ENCODE measurements around the gene PIH1D2. TPM values are rescaled to one million over a fixed set of nuclear protein-coding genes. Genes with fewer than 3 reads are reported as not detected.
"Not testable (repeated sequence)": the region's sequence is repeated elsewhere in the genome, so short reads cannot be mapped to it uniquely, and the experiment has no call there.

PIH1D2 gene
- total RNA-seq, 1 donor from 2014 or later, result 2.0 TPM

DNA sequence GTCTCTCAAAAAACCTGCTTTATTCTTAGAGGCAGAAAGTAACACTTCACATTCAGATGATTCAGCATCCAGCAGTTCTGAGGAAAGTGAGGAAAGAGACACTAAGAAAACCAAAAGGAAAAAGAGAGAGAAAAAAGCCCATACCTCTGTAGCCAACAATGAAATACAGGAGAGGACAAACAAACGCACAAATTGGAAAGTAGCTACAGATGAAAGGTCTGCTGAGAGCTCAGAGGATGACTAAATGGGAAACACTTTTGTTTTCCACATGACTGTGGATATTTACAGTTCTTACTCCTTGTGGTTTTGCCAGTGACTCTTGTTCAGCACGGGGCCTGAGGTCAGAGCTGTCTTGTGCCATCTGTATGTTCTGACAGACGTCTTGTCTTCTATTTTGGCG lies 8.9 kb upstream of the PIH1D2 start:
- intact Hi-C loops (cut with DNase I), result no loop called here
- no peak for DNase-seq (ENCODE audit: low spot score)

DNA sequence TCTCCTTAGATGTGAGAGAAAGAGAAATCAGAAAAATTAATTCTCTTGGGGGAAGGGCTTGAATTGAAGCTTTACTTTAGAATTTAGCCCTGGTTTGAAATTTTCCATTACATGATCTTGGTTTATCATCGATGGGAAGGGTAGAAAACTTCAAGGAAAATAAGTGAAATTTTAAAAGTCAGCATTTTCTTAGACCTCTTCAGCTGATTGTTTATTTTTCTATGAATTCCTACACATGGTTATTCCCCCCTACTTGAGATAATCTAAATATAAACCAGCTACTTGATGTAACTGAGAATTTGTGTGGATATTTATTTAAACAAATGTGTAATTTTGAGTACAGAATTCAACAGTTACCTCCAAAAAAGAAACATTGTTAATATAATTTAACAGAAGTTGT lies 10.9 kb downstream of the PIH1D2 start:
- DNase-seq (ENCODE audit: low spot score), result no peak
- intact Hi-C loops (cut with DNase I), result no loop called here

DNA sequence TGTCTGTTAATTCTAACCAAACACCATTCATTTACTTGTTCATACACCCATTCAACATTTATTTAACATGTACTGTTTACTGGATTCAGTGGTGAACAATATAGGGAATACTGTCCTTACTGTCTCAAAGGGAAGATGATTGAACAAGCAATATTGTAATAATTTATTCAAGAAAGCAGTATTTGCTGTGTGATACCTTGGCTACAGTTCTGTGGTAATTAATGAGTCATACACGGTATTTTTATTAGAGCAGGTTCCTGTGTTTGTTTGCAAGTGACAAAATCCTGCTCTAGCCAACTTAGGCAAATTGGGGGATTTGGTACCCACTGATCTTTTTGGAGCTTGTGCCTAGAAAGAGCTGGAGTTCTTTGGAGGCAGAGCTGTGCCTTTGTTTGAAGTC lies 15.7 kb downstream of the PIH1D2 start:
- no peak for DNase-seq (ENCODE audit: low spot score)
- intact Hi-C loops (cut with DNase I), result no loop called here

DNA sequence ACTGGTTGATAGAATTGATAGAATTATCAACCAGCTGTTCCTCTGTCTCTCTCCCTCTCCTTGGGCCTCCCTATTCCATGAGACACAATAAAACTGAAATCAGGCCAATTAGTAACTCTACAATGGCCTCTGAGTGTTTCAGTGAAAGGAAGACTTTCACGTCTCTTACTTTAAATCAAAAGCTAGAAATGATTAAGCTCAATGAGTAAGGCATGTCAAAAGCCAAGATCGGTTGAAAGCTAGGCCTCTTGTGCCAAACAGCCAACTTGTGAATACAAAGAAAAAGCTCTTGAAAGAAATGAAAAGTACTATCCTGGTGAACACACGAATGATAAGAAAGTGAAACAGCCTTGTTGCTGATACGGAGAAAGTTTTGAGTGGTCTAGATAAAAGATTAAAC lies 16.6 kb downstream of the PIH1D2 start:
- intact Hi-C loops (cut with DNase I), result no loop called here

GRCh38 chr11:112051768-112052167 lies 22.0 kb downstream of the PIH1D2 start:
- no peak for DNase-seq (ENCODE audit: low spot score)
- intact Hi-C loops (cut with DNase I), result no loop called here

More for the DNA sequence above, 16.6 kb downstream of the PIH1D2 start:
- no peak for DNase-seq (ENCODE audit: low spot score)

DNA sequence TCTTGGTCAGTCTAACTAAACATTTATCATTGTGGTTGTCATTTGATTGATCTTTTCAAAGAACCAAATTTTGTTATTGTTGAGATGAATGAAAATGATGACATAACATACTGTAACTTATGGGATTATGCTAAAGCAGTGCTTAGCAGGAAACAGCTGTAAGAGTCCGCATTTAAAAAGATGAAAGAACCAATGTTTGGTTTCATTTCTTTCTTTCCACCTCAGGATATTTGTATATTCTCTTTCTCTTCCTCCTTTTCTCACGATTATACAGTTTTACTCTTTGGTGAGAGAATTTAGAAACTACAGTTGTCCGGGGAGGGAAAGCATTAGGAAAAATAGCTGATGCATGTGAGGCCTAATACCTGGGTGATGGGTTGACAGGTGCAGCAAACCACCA lies 23.1 kb downstream of the PIH1D2 start:
- DNase-seq (ENCODE audit: low spot score), result no peak
- intact Hi-C loops (cut with DNase I), result no loop called here

GRCh38 chr11:112049777-112050176 lies 24.0 kb downstream of the PIH1D2 start:
- intact Hi-C loops (cut with DNase I), result no loop called here
- no peak for DNase-seq (ENCODE audit: low spot score)

- intact Hi-C loops (cut with DNase I); DNase-seq (ENCODE audit: low spot score): not testable (repeated sequence)
Observed at GRCh38 chr11:112048256-112048655, 25.6 kb downstream of the PIH1D2 start.

DNA sequence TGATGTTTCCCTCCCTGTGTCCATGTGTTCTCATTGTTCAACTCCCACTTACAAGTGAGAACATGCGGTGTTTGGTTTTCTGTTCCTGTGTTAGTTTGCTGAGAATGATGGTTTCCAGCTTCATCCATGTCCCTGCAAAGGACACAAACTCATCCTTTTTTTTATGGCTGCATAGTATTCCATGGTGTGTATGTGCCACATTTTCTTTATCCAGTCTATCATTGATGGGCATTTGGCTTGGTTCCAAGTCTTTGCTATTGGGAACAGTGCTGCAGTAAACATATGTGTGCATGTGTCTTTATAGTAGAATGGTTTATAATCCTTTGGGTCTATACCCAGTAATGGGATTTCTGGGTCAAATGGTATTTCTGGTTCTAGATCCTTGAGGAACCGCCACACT lies 27.2 kb downstream of the PIH1D2 start:
- DNase-seq (ENCODE audit: low spot score); intact Hi-C loops (cut with DNase I): not testable (repeated sequence)

GRCh38 chr11:112044961-112045360 lies 28.9 kb downstream of the PIH1D2 start:
- intact Hi-C loops (cut with DNase I), result no loop called here
- no peak for DNase-seq (ENCODE audit: low spot score)

- intact Hi-C loops (cut with DNase I), result no loop called here
- DNase-seq (ENCODE audit: low spot score), result no peak
Observed at GRCh38 chr11:112042961-112043304, 30.9 kb downstream of the PIH1D2 start.

- intact Hi-C loops (cut with DNase I), result no loop called here
- no peak for DNase-seq (ENCODE audit: low spot score)
Observed at GRCh38 chr11:112042161-112042960, 31.5 kb downstream of the PIH1D2 start.

DNA sequence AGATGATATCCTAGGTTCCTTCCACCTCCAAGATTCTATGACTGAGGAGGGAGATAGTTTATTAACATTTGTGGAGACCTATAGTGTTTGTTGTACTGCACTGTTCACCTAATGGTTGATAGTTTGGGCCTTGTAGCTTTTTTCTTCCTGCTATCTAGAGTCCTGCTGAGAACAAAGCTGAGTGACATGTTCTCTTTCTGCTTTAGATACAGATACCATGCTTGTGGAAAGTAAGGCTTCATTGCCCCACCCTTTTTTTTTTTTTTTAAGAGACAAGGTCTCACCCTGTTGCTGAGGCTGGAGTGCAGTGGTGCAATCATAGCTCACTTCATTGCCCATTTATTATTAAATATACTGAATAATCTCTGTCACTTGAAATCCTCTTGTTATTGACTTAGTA lies 36.3 kb downstream of the PIH1D2 start:
- intact Hi-C loops (cut with DNase I), result no loop called here
- no peak for DNase-seq (ENCODE audit: low spot score)

- DNase-seq (ENCODE audit: low spot score), result no peak
- intact Hi-C loops (cut with DNase I), result no loop called here
Observed at GRCh38 chr11:112033902-112034301, 39.9 kb downstream of the PIH1D2 start.

GRCh38 chr11:112029460-112029859 lies 44.4 kb downstream of the PIH1D2 start:
- no peak for DNase-seq (ENCODE audit: low spot score)
- intact Hi-C loops (cut with DNase I), result no loop called here

DNA sequence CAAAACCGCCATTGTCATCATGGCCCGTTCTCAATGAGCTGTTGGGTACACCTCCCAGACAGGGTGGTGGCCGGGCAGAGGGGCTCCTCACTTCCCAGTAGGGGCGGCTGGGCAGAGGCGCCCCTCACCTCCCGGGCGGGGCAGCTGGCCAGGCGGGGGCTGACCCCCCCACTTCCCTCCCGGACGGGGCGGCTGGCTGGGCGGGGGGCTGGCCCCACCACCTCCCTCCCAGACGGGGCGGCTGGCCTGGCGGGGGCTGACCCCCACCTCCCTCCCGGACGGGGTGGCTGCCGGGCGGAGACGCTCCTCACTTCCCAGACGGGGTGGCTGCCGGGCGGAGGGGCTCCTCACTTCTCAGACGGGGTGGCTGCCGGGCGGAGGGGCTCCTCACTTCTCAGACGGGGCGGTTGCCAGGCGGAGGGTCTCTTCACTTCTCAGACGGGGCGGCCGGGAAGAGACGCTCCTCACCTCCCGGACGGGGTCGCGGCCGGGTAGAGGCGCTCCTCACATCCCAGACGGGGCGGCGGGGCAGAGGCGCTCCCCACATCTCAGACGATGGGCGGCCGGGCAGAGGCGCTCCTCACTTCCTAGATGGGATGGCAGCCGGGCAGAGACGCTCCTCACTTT lies 46.9 kb downstream of the PIH1D2 start:
- intact Hi-C loops (cut with DNase I); DNase-seq (ENCODE audit: low spot score): not testable (repeated sequence)

DNA sequence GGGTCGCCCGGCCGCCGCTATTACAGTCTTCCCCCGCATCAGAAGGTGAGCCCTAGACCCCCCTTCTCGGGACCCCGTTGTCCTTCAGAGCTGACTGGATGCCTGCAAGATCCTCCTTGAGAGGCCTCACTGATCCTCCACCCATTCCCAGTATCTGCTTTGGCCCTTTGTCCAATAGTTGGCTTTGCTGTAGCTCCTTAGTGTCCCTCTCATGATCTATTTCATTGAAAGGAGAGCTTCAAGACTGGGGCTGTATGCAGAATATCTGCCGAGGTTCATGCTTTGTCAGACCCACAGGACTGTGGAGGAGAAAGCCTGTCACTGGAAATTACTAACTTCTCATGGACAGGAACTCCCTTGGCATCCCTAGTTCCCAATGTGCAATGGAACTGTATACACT lies 48.1 kb downstream of the PIH1D2 start:
- intact Hi-C loops (cut with DNase I), result no loop called here
- DNase-seq (ENCODE audit: low spot score), result no peak

DNA sequence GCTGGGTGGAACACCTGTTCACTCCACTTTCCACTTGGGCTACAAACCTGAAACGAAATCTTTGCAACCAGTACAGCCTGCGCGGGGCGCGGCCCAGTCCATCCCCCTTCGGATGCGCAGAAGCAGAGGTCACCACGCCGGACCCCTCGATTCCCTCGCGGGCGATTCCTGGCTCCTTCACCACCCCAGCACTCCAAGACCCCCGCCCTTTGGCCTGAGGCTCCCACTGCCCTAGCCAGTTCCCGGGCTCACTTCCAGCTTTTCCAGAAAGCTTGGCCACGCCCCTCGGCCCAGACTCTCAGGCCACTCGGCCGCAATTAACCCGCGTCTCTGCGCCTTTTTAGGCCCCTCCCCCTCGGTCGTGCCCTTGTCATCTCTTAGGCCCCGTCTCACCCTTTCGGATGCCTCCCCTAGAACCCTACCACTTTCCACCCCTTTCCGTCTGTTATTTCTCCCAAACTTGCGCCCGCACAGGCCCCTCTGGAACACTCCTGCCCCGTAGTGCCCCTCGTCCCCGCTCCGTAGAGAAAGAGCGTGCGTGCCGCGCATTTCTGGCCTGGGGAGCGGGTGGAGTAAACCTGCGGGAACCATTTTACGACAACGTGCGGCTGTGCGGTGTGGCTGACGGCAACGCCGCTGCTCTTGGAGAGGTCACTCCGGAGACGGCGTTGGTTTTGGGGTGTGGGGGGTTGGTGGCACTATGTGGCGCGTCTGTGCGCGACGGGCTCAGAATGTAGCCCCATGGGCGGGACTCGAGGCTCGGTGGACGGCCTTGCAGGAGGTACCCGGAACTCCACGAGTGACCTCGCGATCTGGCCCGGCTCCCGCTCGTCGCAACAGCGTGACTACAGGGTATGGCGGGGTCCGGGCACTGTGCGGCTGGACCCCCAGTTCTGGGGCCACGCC lies 48.8 kb downstream of the PIH1D2 start, which contains the start of gene DLAT:
TSS of gene DLAT (plus strand) at position 636 of the 906 bp plus-strand sequence. CDS start at position 701, 65 bp downstream.
- intact Hi-C loops (cut with DNase I), result no loop called here
- DNase-seq (ENCODE audit: low spot score), result peak; percentile 94

- DNase-seq (ENCODE audit: low spot score), result no peak
- intact Hi-C loops (cut with DNase I), result no loop called here
Observed at GRCh38 chr11:112024178-112024772, 49.5 kb downstream of the PIH1D2 start.

DNA sequence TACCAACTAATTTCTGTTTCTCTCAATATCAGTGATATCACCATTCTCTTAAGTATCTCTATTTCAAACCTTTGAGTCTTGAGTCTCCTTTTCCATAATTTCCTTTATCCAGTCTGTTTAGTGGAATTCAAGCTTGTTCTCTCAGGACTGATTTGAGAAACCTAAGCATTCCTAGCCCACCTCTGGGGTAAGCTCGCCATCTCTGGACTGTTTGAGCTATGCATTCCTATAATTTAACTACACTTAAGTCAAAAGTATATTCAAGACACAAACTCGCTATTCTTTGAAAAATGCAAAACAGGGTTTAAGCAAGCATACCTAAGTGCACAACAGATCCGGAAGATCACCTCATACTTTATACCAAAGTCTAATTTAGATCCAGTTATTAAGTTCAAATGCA lies 50.7 kb downstream of the PIH1D2 start:
- DNase-seq (ENCODE audit: low spot score), result no peak
- intact Hi-C loops (cut with DNase I), result no loop called here

All from cardiac septum (tissue), 1 donor.